NOMO-1 treated with dmso at 0.1 percent for 144 hours (cell line): ENCODE results near the gene EIF2D.
"Not testable (repeated sequence)": the region's sequence is repeated elsewhere in the genome, so short reads cannot be mapped to it uniquely, and the experiment has no call there.

Experiments used
- DNase-seq: peaks from one replicate; lab custom pipeline; 2025; ENCODE audit not compliant: unreplicated experiment; lab: John Stamatoyannopoulos, UW

The EIF2D gene, protein sequence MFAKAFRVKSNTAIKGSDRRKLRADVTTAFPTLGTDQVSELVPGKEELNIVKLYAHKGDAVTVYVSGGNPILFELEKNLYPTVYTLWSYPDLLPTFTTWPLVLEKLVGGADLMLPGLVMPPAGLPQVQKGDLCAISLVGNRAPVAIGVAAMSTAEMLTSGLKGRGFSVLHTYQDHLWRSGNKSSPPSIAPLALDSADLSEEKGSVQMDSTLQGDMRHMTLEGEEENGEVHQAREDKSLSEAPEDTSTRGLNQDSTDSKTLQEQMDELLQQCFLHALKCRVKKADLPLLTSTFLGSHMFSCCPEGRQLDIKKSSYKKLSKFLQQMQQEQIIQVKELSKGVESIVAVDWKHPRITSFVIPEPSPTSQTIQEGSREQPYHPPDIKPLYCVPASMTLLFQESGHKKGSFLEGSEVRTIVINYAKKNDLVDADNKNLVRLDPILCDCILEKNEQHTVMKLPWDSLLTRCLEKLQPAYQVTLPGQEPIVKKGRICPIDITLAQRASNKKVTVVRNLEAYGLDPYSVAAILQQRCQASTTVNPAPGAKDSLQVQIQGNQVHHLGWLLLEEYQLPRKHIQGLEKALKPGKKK

DNA sequence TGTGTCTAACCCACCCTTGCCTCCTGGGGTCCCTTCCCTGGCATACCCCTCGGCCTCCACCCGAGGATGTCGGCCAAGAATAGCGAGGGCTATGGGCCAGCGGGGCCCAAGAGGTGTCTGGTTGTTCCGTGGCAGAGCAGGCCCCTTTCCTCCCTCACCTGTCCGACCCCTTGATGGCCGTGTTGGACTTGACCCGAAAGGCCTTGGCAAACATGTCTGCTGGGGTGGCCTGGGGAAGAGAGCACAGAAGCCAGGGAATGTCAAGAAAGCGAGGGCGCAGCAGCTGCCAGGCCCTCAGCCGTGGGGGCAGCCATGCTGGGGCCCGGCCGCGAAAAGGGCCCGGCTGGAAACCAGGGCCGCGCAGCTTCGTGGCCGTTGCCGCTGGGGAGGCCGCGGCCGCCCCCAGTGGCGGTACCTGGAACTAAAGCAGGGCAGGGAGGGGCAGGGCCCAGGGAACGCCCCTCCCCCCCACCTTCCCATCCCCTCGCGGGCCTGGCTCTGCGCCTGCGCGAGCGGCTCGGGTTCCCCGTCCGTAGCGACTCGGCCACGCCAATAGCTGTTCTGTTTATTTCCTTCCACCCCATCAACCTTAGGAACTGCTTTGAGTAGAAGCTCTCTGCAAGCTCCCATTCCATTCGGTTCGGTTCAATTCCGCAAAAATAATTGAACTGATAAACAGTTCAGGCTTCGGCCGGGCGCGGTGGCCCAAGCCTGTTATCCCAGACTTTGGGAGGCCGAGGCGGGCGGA, at the start of gene EIF2D:
TSS of gene EIF2D (minus strand) at position 337 of the 748 bp plus-strand sequence. CDS start at position 214, 123 bp downstream.
- peak; percentile 88 for DNase-seq

DNA sequence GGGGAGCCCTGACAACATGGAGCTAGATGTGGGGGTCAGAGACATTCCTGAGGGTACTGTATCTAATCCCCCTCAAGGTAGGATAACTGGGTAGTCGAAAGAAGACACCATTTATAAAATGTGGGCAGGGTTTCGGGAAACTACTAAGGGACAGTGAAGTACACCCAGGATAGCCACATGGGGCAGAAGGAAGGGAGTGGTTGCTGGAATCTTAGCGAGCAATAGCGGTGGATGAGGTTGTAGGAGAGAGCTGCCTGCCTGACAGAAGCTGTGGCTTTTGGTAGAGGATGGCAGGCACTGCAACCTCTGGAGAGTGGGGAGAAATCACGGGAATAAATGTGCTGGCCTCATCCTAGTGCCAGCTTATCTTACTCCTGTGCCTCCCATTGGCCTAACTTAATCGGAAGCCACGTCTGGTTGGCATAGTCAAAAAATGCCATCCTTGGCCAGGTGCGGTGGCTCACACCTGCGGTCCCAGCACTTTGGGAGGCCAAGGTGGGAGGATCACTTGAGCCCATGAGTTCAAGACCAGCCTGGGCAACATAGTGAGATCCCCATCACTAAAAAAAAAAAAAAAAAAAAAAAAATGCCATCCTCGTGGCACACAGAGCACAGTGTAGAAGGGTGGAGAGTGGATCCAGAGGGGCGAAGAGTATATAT, 49.0 kb upstream of the EIF2D start:
- no peak for DNase-seq

DNA sequence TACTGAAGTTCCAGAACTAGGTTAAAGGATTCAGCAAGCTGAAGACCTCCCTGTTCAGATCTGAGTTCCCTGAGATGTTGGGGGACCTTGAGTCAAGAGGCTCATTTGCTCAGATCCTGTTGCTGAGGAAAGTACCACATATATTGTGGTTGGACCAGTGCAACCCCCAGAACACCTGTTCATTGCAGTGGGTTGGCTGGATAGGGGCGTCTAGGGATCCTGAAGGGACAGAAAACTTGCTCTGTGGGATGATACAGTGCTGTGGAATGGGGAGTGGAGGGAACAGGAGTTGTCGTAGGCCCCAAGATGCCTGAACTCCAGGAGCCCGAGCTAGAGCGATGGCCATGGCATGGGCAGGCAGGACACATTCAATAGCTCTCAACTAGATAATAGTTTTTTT, 47.9 kb upstream of the EIF2D start:
- no peak for DNase-seq

GRCh38 chr1:206658981-206659273, 46.7 kb upstream of the EIF2D start:
- no peak for DNase-seq

- peak; percentile 17 for DNase-seq
Measured at GRCh38 chr1:206658264-206658980, 46.2 kb upstream of the EIF2D start.

GRCh38 chr1:206657751-206658150, 45.5 kb upstream of the EIF2D start:
- DNase-seq, result no peak

GRCh38 chr1:206656936-206657335, 44.7 kb upstream of the EIF2D start:
- no peak for DNase-seq

DNA sequence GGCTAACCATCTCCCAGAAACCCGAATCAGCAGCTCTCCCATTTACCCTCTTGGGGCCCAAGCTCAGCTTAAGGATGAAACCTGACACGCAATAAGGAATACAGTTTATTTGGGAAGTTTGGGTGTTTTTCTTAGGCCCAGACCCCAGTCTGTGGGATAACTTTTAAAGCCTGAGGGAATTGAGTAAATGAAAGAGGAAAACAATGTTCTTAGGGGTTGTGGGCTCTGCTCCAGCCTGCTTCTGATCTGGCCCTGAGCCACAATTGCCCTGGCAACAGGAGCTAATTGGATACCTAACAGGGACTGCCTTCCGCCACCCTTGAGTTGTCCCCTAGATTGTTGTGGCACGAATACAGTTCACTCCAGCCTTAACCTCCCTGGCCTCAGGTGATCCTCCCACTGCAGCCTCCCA, 43.2 kb upstream of the EIF2D start:
- no peak for DNase-seq

DNA sequence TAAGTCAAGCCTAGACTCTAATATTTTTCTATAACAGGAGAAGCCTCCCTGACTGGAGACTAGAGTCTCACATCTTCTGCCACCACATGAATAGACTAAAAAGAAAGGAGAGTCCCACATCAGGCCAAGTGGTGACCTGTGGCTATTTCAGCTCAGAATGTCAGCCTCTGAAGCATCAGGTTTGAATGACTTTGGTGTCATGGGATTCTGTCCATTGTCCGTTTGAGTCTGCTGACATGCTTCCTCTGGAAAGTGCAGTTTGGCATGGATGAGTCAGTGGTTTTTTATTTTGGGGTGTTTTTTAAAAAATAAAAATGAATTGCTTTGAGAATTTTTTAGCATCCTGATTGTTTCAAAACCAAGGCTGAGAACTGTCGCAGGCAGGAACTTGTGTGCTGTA, 42.6 kb upstream of the EIF2D start:
- no peak for DNase-seq

- DNase-seq, result no peak
Measured at GRCh38 chr1:206653715-206654459, 41.6 kb upstream of the EIF2D start.

DNA sequence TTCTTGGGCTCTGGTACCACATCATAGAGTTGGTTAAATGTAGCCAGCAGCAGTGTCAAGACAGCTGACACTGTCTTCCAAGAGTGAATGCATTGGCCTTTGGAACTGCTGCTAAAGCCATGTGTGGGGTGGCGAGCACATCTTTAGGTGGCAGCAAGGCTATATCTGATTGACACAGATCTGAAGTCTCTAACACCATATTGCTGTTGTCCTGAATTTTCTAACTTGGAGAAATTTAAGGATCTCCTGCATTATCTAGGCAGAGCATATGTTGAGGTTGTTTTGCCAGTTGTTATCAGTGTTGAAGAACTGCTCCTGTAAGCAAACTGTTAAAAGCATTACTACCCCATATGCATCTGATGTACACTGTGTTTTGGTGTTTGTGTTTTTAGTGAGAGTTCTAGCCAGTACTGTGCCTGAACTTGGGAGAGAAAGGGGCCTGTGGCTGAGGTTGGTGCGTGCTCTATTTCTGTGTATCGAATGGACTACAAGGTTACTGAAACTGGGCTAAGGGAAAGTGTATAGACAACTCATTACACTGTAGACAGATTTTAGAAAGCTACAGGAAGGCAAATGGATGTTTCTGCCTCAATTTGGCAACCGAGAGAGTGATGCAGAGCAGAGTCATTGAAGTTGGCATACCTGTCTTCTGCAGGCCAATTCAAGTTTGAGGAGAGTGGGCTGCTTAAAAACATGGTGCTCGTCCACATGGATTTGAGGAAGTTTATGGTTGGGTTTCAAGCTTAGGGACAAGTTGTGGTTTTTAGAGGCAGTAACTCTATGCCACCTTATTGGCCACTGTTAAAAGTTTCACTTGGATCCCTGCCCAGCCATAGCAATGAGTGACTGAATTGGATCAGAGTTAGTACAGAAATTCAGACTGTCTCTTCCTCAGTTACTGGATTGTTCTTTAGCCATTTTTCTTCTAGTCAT, 40.0 kb upstream of the EIF2D start:
- DNase-seq, result no peak

- DNase-seq, result no peak
Measured at GRCh38 chr1:206651014-206651413, 38.7 kb upstream of the EIF2D start.

DNA sequence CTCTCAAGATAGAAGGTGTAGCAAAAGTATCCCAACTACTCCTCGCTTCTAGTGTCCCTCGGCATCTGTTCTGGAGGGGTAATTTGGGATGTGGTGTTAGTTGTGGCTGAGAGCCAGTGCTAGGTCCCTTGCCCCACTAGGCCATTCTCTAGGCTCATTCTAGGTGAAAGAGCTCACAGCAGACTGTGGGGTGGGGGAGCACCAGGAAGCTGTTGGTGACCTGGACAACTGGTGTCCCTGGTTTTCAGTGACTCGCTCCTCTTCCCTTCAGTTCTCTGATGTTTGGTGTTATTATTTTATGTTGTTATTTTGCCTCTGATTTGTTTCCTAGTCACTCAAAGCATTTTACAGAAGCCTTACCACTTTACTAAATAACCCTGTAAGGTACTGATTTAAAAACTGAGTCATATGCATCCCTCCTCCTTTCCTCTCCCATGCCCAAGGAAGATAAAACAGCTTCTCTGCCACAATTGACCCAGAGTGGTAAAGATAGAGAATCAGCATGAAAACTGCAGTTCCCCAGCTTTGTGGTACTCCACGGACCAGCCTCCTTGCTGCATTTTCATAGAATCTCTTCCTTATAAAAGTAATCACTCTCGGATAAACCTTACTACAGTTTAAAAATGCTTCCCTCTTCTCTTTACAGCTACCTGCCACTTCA, 37.1 kb upstream of the EIF2D start:
- no peak for DNase-seq

- no peak for DNase-seq
Measured at GRCh38 chr1:206647224-206647623, 35.0 kb upstream of the EIF2D start.

- no peak for DNase-seq
Measured at GRCh38 chr1:206646504-206646903, 34.2 kb upstream of the EIF2D start.

DNA sequence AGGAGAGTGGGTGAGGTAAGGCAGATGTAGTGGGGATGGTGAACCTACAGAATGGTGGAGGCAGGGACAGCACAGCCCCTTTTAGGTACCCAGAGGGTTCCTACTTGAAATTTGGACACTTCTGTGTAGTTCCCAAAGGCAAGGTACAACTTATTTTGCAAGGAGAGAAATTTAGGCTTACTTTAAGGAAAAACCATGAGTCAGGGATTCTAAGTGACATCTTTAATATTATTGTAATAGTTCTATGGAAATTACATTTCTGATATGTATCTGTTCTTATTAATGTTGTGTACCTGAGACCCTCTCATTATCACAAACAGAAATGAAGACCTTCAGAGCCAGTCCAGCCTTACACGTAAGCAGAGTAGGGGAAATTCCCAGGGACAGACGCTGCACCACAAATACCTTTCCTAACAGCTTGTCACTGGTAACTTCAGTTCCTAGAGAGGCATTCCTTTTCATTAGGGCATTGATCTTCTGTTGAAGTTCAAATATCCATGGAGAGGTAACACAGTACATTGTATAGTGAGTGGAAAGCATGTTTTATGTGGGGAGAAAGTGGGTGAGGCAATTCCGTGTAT, 30.9 kb upstream of the EIF2D start:
- DNase-seq, result no peak

DNA sequence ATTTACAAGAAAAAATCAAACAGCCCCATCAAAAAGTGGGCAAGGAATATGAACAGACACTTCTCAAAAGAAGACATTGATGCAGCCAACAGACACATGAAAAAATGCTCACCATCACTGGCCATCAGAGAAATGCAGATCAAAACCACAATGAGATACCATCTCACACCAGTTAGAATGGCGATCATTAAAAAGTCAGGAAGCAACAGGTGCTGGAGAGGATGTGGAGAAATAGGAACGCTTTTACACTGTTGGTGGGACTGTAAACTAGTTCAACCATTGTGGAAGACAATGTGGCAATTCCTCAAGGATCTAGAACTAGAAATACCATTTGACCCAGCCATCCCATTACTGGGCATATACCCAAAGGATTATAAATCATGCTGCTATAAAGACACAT, 29.8 kb upstream of the EIF2D start:
- not testable (repeated sequence) for DNase-seq

GRCh38 chr1:206637605-206638004, 25.3 kb upstream of the EIF2D start:
- no peak for DNase-seq
